Large intestine (tissue), 12 donors: Measurements from ENCODE around the gene AGXT2. TPM values are rescaled to one million over a fixed set of nuclear protein-coding genes. Genes with fewer than 3 reads are reported as not detected.

Experiments used
- DNase-seq, 2 donors: peaks; one replicate each; pipeline versions ENCODE4 v3.0.0 to v3.0.0-alpha.2; 2013
- H3K27ac ChIP-seq: one replicate; pipeline ENCODE4 v1.5.1; 2013; ENCODE audit warnings: low read length
- H3K27me3 ChIP-seq: 2 replicates; pipeline ENCODE4 v1.6.1; 2013; ENCODE audit warnings: low read length; ENCODE audit not compliant: control insufficient read depth, insufficient read depth
- H3K36me3 ChIP-seq: 2 replicates; pipeline ENCODE4 v1.6.1; 2013; ENCODE audit warnings: low read length; ENCODE audit not compliant: control insufficient read depth, insufficient read depth
- H3K4me1 ChIP-seq: one replicate; pipeline ENCODE4 v1.6.1; 2013; ENCODE audit warnings: low read length; ENCODE audit not compliant: control insufficient read depth, insufficient read depth
- H3K4me3 ChIP-seq: one replicate; pipeline ENCODE4 v1.5.1; 2013; ENCODE audit warnings: low read length
- H3K9me3 ChIP-seq: one replicate; pipeline ENCODE4 v1.6.1; 2013; ENCODE audit warnings: mild to moderate bottlenecking, low read depth, low read length, moderate library complexity; ENCODE audit not compliant: control insufficient read depth
- WGBS: methylation state at CpG from one replicate; pipeline ENCODE4 v1.1.5; 2013; ENCODE audit warnings: low lambda C conversion rate; ENCODE audit not compliant: insufficient coverage; 5-methylcytosine and 5-hydroxymethylcytosine counted together
- long read RNA-seq, 11 donors: transcript quantifications; one replicate each; lab custom pipeline, GENCODE V29; 2026
- polyA plus RNA-seq: library from polyadenylated mRNA; unstranded; fragments of 120-200 nt; gene quantifications from one replicate; pipeline ENCODE4 v1.2.1, GENCODE V29; 2013

Gene AGXT2
- 33.8 TPM for polyA plus RNA-seq
- long read RNA-seq, donor 1, partial matches to known transcripts = 0 of 3 reads
- long read RNA-seq, donor 1, other reads (novel, unspliced or antisense) = 0 of 3 reads
- long read RNA-seq, donor 2, transcript AGXT2-205 (6 exons, 1,831 nt) = minor isoform, 5 of 12 reads
- long read RNA-seq, donor 2, transcript AGXT2-201 (14 exons, 2,364 nt) = major isoform, 7 of 12 reads
- long read RNA-seq, donor 2, partial matches to known transcripts = 0 of 12 reads
- long read RNA-seq, donor 2, other reads (novel, unspliced or antisense) = 0 of 12 reads
- long read RNA-seq, donor 3, transcript AGXT2-201 (14 exons, 2,364 nt) = major isoform, 17 of 20 reads
- long read RNA-seq, donor 3, partial matches to known transcripts = 0 of 20 reads
- long read RNA-seq, donor 3, other reads (novel, unspliced or antisense) = 0 of 20 reads
- long read RNA-seq, donor 4 = 0 reads
- long read RNA-seq, donor 5, partial matches to known transcripts = 0 of 2 reads
- long read RNA-seq, donor 5, other reads (novel, unspliced or antisense) = 0 of 2 reads
- long read RNA-seq, donor 6, partial matches to known transcripts = 0 of 6 reads
- long read RNA-seq, donor 6, other reads (novel, unspliced or antisense) = 0 of 6 reads
- long read RNA-seq, donor 7, partial matches to known transcripts = 0 of 1 reads
- long read RNA-seq, donor 7, other reads (novel, unspliced or antisense) = 0 of 1 reads
- long read RNA-seq, donor 8, transcript AGXT2-205 (6 exons, 1,831 nt) = minor isoform, 5 of 22 reads
- long read RNA-seq, donor 8, transcript AGXT2-201 (14 exons, 2,364 nt) = major isoform, 12 of 22 reads
- long read RNA-seq, donor 8, partial matches to known transcripts = 5 of 22 reads
- long read RNA-seq, donor 8, other reads (novel, unspliced or antisense) = 0 of 22 reads
- long read RNA-seq, donor 9, partial matches to known transcripts = 0 of 6 reads
- long read RNA-seq, donor 9, other reads (novel, unspliced or antisense) = 0 of 6 reads
- long read RNA-seq, donor 10, transcript AGXT2-201 (14 exons, 2,364 nt) = major isoform, 5 of 6 reads
- long read RNA-seq, donor 10, partial matches to known transcripts = 0 of 6 reads
- long read RNA-seq, donor 10, other reads (novel, unspliced or antisense) = 0 of 6 reads
- long read RNA-seq, donor 11, transcript AGXT2-201 (14 exons, 2,364 nt) = major isoform, 7 of 7 reads
- long read RNA-seq, donor 11, partial matches to known transcripts = 0 of 7 reads
- long read RNA-seq, donor 11, other reads (novel, unspliced or antisense) = 0 of 7 reads

GRCh38 chr5:35047785-35048404 lies at the start of gene AGXT2:
Gene AGXT2, minus strand, starts transcription at chr5:35047949. Its CDS starts 57 bp downstream, at chr5:35047892.
- DNase-seq = peak; percentile 44 to 87

GRCh38 chr5:35096932-35097331 lies 49.2 kb upstream of the AGXT2 start:
- peaks cover 4% of the 10 kb centered on the region for H3K36me3 ChIP-seq
- H3K27ac ChIP-seq = no peak overlapping the region
- 50% methylated on average over 1 of the region's 1 CpG for WGBS
- H3K4me3 ChIP-seq = no peak overlapping the region
- no peaks in the 10 kb centered on the region for H3K9me3 ChIP-seq
- no peaks in the 10 kb centered on the region for H3K27me3 ChIP-seq
- H3K4me1 ChIP-seq = peaks cover 3% of the 10 kb centered on the region
- no peak for DNase-seq

More at GRCh38 chr5:35047785-35048404, at the start of gene AGXT2:
- no peaks in the 10 kb centered on the region for H3K9me3 ChIP-seq
- H3K36me3 ChIP-seq = peaks cover 3% of the 10 kb centered on the region
- WGBS = 20% methylated on average over 3 of the region's 8 CpGs
- H3K27ac ChIP-seq = peak within 1 kb of the TSS; percentile 81
- H3K27me3 ChIP-seq = no peaks in the 10 kb centered on the region
- H3K4me3 ChIP-seq = peak within 1 kb of the TSS; percentile 54
- H3K4me1 ChIP-seq = peaks cover 33% of the 10 kb centered on the region

- WGBS = 100% methylated on average over 1 of the region's 3 CpGs
- peaks cover 4% of the 10 kb centered on the region for H3K36me3 ChIP-seq
- no peaks in the 10 kb centered on the region for H3K27me3 ChIP-seq
- H3K27ac ChIP-seq = no peak overlapping the region
- no peaks in the 10 kb centered on the region for H3K9me3 ChIP-seq
- peaks cover 3% of the 10 kb centered on the region for H3K4me1 ChIP-seq
- DNase-seq = no peak
- no peak overlapping the region for H3K4me3 ChIP-seq
These were observed 48.5 kb upstream of the AGXT2 start for GRCh38 chr5:35096216-35096615.

GRCh38 chr5:35095366-35095765 lies 47.6 kb upstream of the AGXT2 start:
- no peak for DNase-seq
- Histone ChIP-seq H3K36me3 (peaks cover 4% of the 10 kb centered on the region), H3K4me1 (peaks cover 3% of the 10 kb centered on the region), H3K4me3 (no peak overlapping the region), H3K27ac (no peak overlapping the region), H3K27me3 (no peaks in the 10 kb centered on the region), H3K9me3 (no peaks in the 10 kb centered on the region)
- WGBS = no CpG with 5 or more reads among the region's 3 CpGs

- H3K4me1 ChIP-seq = peaks cover 3% of the 10 kb centered on the region
- no peak overlapping the region for H3K4me3 ChIP-seq
- no peaks in the 10 kb centered on the region for H3K9me3 ChIP-seq
- H3K27ac ChIP-seq = no peak overlapping the region
- no peak for DNase-seq
- WGBS = 88% methylated on average over 1 of the region's 3 CpGs
- H3K36me3 ChIP-seq = peaks cover 4% of the 10 kb centered on the region
- H3K27me3 ChIP-seq = no peaks in the 10 kb centered on the region
These were observed 47.2 kb upstream of the AGXT2 start for GRCh38 chr5:35094948-35095347.

GRCh38 chr5:35092703-35093102 lies 45.0 kb upstream of the AGXT2 start:
- Histone ChIP-seq H3K36me3 (peaks cover 13% of the 10 kb centered on the region), H3K27me3 (no peaks in the 10 kb centered on the region), H3K4me1 (peaks cover 3% of the 10 kb centered on the region), H3K9me3 (no peaks in the 10 kb centered on the region), H3K4me3 (no peak overlapping the region), H3K27ac (no peak overlapping the region)
- no CpG with 5 or more reads among the region's 2 CpGs for WGBS
- DNase-seq = no peak

GRCh38 chr5:35091704-35092103 lies 44.0 kb upstream of the AGXT2 start:
- Histone ChIP-seq H3K36me3 (peaks cover 14% of the 10 kb centered on the region), H3K4me1 (peaks cover 3% of the 10 kb centered on the region), H3K9me3 (no peaks in the 10 kb centered on the region), H3K27me3 (no peaks in the 10 kb centered on the region), H3K4me3 (no peak overlapping the region), H3K27ac (no peak overlapping the region)
- DNase-seq = no peak
- WGBS = 100% methylated on average over 1 of the region's 5 CpGs

GRCh38 chr5:35089334-35090314 lies 41.9 kb upstream of the AGXT2 start:
- Histone ChIP-seq H3K4me1 (peaks cover 3% of the 10 kb centered on the region), H3K9me3 (no peaks in the 10 kb centered on the region), H3K27ac (no peak overlapping the region), H3K27me3 (no peaks in the 10 kb centered on the region), H3K36me3 (peaks cover 24% of the 10 kb centered on the region), H3K4me3 (no peak overlapping the region)
- no CpG with 5 or more reads among the region's 7 CpGs for WGBS
- peak; percentile 43 to 47 for DNase-seq

GRCh38 chr5:35087991-35088390 lies 40.2 kb upstream of the AGXT2 start:
- no peaks in the 10 kb centered on the region for H3K9me3 ChIP-seq
- H3K27me3 ChIP-seq = no peaks in the 10 kb centered on the region
- H3K27ac ChIP-seq = no peak overlapping the region
- no peak for DNase-seq
- H3K4me1 ChIP-seq = no peaks in the 10 kb centered on the region
- WGBS = no CpG with 5 or more reads among the region's 3 CpGs
- H3K4me3 ChIP-seq = no peak overlapping the region
- peaks cover 33% of the 10 kb centered on the region for H3K36me3 ChIP-seq
